ENCODE data around the gene MEI4.
"Not testable (repeated sequence)": the region's sequence is repeated elsewhere in the genome, so short reads cannot be mapped to it uniquely, and the experiment has no call there.

MEI4 gene

GRCh38 chr6:77815531-77815930, 162.7 kb downstream of the MEI4 start:
- no peak for DNase-seq (ENCODE audit: low spot score)

GRCh38 chr6:77816766-77817270, 164.0 kb downstream of the MEI4 start:
- DNase-seq (ENCODE audit: low spot score): no peak

GRCh38 chr6:77822265-77822664, 169.4 kb downstream of the MEI4 start:
- DNase-seq (ENCODE audit: low spot score): no peak

GRCh38 chr6:77825204-77825603, 172.4 kb downstream of the MEI4 start:
- DNase-seq (ENCODE audit: low spot score): no peak

- DNase-seq (ENCODE audit: low spot score): no peak
Measured at GRCh38 chr6:77829736-77830135, 176.9 kb downstream of the MEI4 start.

- DNase-seq (ENCODE audit: low spot score): not testable (repeated sequence)
Measured at GRCh38 chr6:77833749-77834148, 180.9 kb downstream of the MEI4 start.

- DNase-seq (ENCODE audit: low spot score): no peak
Measured at GRCh38 chr6:77834591-77834996, 181.8 kb downstream of the MEI4 start.

- no peak for DNase-seq (ENCODE audit: low spot score)
Measured at GRCh38 chr6:77837034-77837784, 184.4 kb downstream of the MEI4 start.

- DNase-seq (ENCODE audit: low spot score): no peak
Measured at GRCh38 chr6:77839292-77839691, 186.5 kb downstream of the MEI4 start.

- DNase-seq (ENCODE audit: low spot score): no peak
Measured at GRCh38 chr6:77844822-77845221, 192.0 kb downstream of the MEI4 start.

- DNase-seq (ENCODE audit: low spot score): no peak
Measured at GRCh38 chr6:77853401-77853800, 200.6 kb downstream of the MEI4 start.

GRCh38 chr6:77856391-77856790, 203.6 kb downstream of the MEI4 start:
- DNase-seq (ENCODE audit: low spot score): no peak

GRCh38 chr6:77857421-77857820, 204.6 kb downstream of the MEI4 start:
- DNase-seq (ENCODE audit: low spot score): no peak

- no peak for DNase-seq (ENCODE audit: low spot score)
Measured at GRCh38 chr6:77876300-77876699, 223.5 kb downstream of the MEI4 start.

GRCh38 chr6:77879527-77879926, 226.7 kb downstream of the MEI4 start:
- DNase-seq (ENCODE audit: low spot score): no peak

GRCh38 chr6:77880501-77880900, 227.7 kb downstream of the MEI4 start:
- no peak for DNase-seq (ENCODE audit: low spot score)

- no peak for DNase-seq (ENCODE audit: low spot score)
Measured at GRCh38 chr6:77883851-77884250, 231.0 kb downstream of the MEI4 start.

GRCh38 chr6:77893391-77893790, 240.6 kb downstream of the MEI4 start:
- DNase-seq (ENCODE audit: low spot score): no peak

- no peak for DNase-seq (ENCODE audit: low spot score)
Measured at GRCh38 chr6:77906070-77906469, 253.2 kb downstream of the MEI4 start.

GRCh38 chr6:77910826-77911225, 258.0 kb downstream of the MEI4 start:
- DNase-seq (ENCODE audit: low spot score): no peak

GRCh38 chr6:77926198-77926751, 273.4 kb downstream of the MEI4 start:
- DNase-seq (ENCODE audit: low spot score): peak; percentile 15

- DNase-seq (ENCODE audit: low spot score): no peak
Measured at GRCh38 chr6:77930382-77930781, 277.5 kb downstream of the MEI4 start.

GRCh38 chr6:77930952-77931351, 278.1 kb downstream of the MEI4 start:
- DNase-seq (ENCODE audit: low spot score): no peak

- DNase-seq (ENCODE audit: low spot score): no peak
Measured at GRCh38 chr6:77962070-77962469, 309.2 kb downstream of the MEI4 start.

All from RKO (cell line).